Osteocyte (in vitro differentiated cells): ENCODE measurements around the gene RIMS3. TPM values are rescaled to one million over a fixed set of nuclear protein-coding genes. Genes with fewer than 3 reads are reported as not detected.

Source experiments
- DNase-seq: peaks from one replicate; pipeline ENCODE4 v3.0.0; 2021; ENCODE audit warnings: mixed read lengths; ENCODE audit not compliant: unreplicated experiment; ENCODE audit errors: extremely low spot score
- H3K27ac Mint-ChIP-seq: one replicate; pipeline ENCODE4 v1.8.0; 2021; ENCODE audit warnings: mild to moderate bottlenecking, mixed read lengths; ENCODE audit not compliant: unreplicated experiment
- H3K27me3 Mint-ChIP-seq: one replicate; pipeline ENCODE4 v1.8.0; 2021; ENCODE audit warnings: mixed read lengths; ENCODE audit not compliant: unreplicated experiment
- H3K36me3 Mint-ChIP-seq: one replicate; pipeline ENCODE4 v1.8.0; 2021; ENCODE audit warnings: mixed read lengths; ENCODE audit not compliant: unreplicated experiment
- H3K4me1 Mint-ChIP-seq: one replicate; pipeline ENCODE4 v1.8.0; 2021; ENCODE audit warnings: mixed read lengths; ENCODE audit not compliant: unreplicated experiment
- H3K4me3 Mint-ChIP-seq: one replicate; pipeline ENCODE4 v1.8.0; 2021; ENCODE audit warnings: mild to moderate bottlenecking, moderate library complexity, mixed read lengths; ENCODE audit not compliant: unreplicated experiment
- H3K9me3 Mint-ChIP-seq: one replicate; pipeline ENCODE4 v1.8.0; 2021; ENCODE audit warnings: mixed read lengths; ENCODE audit not compliant: unreplicated experiment
- total RNA-seq: library from RNA; stranded (reverse); gene quantifications from 2 replicates; pipeline ENCODE4 v1.2.1, GENCODE V29; 2021
- TF ChIP-seq, protein P1 (sequence below): fragments of 200-600 bp; sonication (generic); IDR thresholded peaks from 2 replicates; pipeline ENCODE4 v1.5.0; 2021; ENCODE audit warnings: antibody characterized with exemption, mild to moderate bottlenecking, moderate library complexity

RIMS3 gene
- total RNA-seq, 1 donor from 2014 or later = 16.5 TPM

DNA sequence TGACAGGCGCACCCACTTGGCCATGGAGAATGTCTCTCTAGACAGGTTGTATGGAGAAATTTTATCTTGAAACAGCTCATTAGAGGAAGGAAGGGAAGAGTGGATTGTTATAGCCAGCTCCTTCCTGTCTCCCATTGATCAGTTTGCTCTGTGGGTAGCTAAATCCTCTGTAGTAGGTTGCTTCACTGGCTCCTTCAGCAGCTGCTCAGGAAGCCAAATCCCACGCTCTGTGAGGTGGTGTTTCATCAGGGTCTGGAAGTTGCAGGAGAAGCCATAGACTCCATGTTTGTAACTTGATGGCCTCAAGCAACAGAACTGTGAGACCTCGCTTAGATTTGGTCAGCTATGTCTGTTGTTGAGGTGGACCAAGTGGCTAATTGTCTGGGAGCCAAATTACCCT lies 19.2 kb upstream of the RIMS3 start:
- TF ChIP-seq, protein P1, sequence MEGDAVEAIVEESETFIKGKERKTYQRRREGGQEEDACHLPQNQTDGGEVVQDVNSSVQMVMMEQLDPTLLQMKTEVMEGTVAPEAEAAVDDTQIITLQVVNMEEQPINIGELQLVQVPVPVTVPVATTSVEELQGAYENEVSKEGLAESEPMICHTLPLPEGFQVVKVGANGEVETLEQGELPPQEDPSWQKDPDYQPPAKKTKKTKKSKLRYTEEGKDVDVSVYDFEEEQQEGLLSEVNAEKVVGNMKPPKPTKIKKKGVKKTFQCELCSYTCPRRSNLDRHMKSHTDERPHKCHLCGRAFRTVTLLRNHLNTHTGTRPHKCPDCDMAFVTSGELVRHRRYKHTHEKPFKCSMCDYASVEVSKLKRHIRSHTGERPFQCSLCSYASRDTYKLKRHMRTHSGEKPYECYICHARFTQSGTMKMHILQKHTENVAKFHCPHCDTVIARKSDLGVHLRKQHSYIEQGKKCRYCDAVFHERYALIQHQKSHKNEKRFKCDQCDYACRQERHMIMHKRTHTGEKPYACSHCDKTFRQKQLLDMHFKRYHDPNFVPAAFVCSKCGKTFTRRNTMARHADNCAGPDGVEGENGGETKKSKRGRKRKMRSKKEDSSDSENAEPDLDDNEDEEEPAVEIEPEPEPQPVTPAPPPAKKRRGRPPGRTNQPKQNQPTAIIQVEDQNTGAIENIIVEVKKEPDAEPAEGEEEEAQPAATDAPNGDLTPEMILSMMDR = no peak
- Mint-ChIP-seq H3K27ac (no peak overlapping the region), H3K4me1 (no peaks in the 10 kb centered on the region), H3K9me3 (peaks cover 4% of the 10 kb centered on the region), H3K4me3 (no peak overlapping the region), H3K36me3 (peaks cover 11% of the 10 kb centered on the region), H3K27me3 (no peaks in the 10 kb centered on the region)
- no peak for DNase-seq

GRCh38 chr1:40679165-40679953 lies 13.9 kb upstream of the RIMS3 start:
- DNase-seq = no peak

DNA sequence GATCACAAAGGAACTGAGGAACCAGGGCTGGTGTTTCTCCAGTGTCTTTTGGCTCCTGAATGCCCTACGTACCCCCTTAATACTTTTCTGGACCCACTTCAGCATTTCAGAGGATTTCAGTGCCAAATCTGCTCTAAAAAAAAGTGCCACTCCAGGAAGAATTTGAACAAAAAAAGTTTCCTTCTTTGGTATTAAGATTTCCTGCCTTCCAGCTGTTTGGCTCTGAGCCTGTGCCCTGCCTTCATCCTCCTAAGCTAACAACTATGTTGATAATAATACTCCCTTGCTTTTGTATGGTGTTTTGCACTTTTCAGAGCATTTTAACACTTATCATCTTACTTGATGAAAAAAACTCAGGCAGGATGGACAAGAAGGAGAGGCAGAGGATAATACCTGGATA lies 11.0 kb upstream of the RIMS3 start:
- H3K4me3 Mint-ChIP-seq = no peak overlapping the region
- TF ChIP-seq, protein P1 = no peak
- DNase-seq = no peak
- peaks cover under 1% of the 10 kb centered on the region for H3K27me3 Mint-ChIP-seq
- no peaks in the 10 kb centered on the region for H3K9me3 Mint-ChIP-seq
- peaks cover 5% of the 10 kb centered on the region for H3K4me1 Mint-ChIP-seq
- H3K27ac Mint-ChIP-seq = peak overlapping the region; percentile 2
- no peaks in the 10 kb centered on the region for H3K36me3 Mint-ChIP-seq

More at GRCh38 chr1:40679165-40679953, 13.9 kb upstream of the RIMS3 start:
- Mint-ChIP-seq H3K27me3 (no peaks in the 10 kb centered on the region), H3K4me1 (peaks cover 5% of the 10 kb centered on the region), H3K27ac (no peak overlapping the region), H3K4me3 (no peak overlapping the region), H3K9me3 (no peaks in the 10 kb centered on the region), H3K36me3 (no peaks in the 10 kb centered on the region)
- TF ChIP-seq, protein P1 = no peak

DNA sequence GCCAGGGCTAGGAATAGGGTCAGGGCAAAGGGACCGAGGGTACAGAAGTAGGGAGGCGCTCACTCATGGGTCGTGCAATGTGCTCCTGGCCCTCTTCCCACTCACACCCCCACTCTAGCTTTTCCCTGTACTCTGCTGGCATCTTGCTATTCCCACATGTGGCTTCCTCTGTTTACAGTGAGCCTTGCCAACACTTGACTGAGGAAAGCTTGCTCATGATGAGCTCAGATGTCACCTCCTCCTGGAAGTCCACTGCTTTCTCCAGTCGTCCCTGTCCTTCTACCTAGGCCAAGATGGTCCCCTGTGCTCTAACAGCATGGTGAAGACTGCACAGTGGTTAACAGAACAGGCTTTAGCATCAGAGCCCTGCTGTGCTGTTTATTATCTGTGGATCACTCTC lies 8.0 kb upstream of the RIMS3 start:
- Mint-ChIP-seq H3K36me3 (no peaks in the 10 kb centered on the region), H3K27ac (no peak overlapping the region), H3K9me3 (no peaks in the 10 kb centered on the region), H3K4me3 (no peak overlapping the region), H3K27me3 (peaks cover 17% of the 10 kb centered on the region), H3K4me1 (peaks cover 10% of the 10 kb centered on the region)
- no peak for DNase-seq
- TF ChIP-seq, protein P1 = no peak

DNA sequence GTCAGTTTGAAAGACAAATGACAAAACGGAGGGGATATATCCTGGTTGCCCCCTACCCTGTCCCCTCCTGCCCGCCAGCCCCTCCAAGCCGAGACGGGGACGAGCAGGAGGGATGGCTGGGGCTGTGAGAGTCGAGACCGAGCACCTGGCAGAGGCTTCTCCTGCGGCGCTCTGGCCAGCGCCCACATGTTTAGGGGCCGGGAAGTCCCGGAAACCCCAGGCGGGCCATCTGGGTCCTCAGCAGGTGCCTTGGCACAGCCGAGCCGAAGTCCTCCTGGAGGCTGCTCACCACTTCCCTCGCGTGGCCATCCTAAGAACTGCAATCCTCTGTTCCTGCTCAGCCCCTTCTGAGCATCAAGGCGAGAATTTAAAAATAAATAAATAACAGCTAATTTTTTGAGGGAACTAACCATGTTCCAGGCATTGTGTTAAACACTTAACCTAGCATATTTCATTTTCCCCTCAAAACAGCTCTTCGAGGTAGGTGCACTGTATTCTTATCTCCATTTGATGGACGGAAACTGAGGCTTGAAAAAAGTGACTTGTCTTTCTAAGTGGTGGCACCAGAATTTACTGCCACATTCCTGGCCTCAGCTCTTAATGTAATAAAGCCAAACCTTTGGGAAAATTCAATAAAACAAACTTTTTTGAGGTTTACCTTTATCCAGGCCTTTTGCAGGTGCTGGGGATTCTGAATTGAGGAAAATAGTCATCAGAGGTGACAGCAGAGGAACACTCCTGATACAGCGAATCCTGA lies 3.5 kb upstream of the RIMS3 start:
- Mint-ChIP-seq H3K9me3 (no peaks in the 10 kb centered on the region), H3K27me3 (peaks cover 17% of the 10 kb centered on the region), H3K27ac (no peak overlapping the region), H3K36me3 (no peaks in the 10 kb centered on the region), H3K4me3 (no peak overlapping the region), H3K4me1 (peaks cover 23% of the 10 kb centered on the region)
- TF ChIP-seq, protein P1 = peak; percentile 91
- DNase-seq = peak; percentile 93
